ENCODE results near the gene GDPD5. TPM values are rescaled to one million over a fixed set of nuclear protein-coding genes. Genes with fewer than 3 reads are reported as not detected.

The GDPD5 gene
- total and polyA plus RNA-seq, 9 donors = 3.8 to 15.8 (median 8.1) TPM

GRCh38 chr11:75553182-75553581, 27.4 kb upstream of the GDPD5 start:
- 80 to 82% (median 81%) methylated on average over 6 of the region's 6 CpGs for WGBS, 3 donors
- H3K4me1 ChIP-seq (ENCODE audit: insufficient read depth) = peaks cover 22% of the 10 kb centered on the region
- DNase-seq = peak in 2 of 5 donors; percentile 46 to 50

GRCh38 chr11:75549370-75549958, 23.7 kb upstream of the GDPD5 start:
- no peak overlapping the region for H3K27ac ChIP-seq
- intact Hi-C loops (cut with DNase I) = loop anchor here (2.0 to 10.0 kb wide), 7 partner anchors 33 to 265 kb away; partner anchors contain the start of genes MAP6 (in 2 of the 4), DGAT2 (in 1 of the 4) and UVRAG (in 1 of the 4)
- H3K27me3 ChIP-seq = no peaks in the 10 kb centered on the region
- peaks cover 10% of the 10 kb centered on the region for H3K4me1 ChIP-seq (ENCODE audit: insufficient read depth)
- H3K36me3 ChIP-seq = no peaks in the 10 kb centered on the region
- H3K9me3 ChIP-seq = no peaks in the 10 kb centered on the region
- WGBS, 3 donors = 95 to 98% (median 96%) methylated on average over 5 of the region's 5 CpGs
- no peak for TF ChIP-seq POLR2A (IDR thresholded peaks at IDR 0.05)
- no peak for TF ChIP-seq CTCF (IDR thresholded peaks at IDR 0.05)
- TF ChIP-seq EP300 (IDR thresholded peaks at IDR 0.05) = no peak
- DNase-seq = no peak
- no peak overlapping the region for H3K4me3 ChIP-seq

More at GRCh38 chr11:75553182-75553581, 27.4 kb upstream of the GDPD5 start:
- Histone ChIP-seq H3K4me3 (no peak overlapping the region), H3K36me3 (no peaks in the 10 kb centered on the region), H3K27ac (peak overlapping the region in 1 of 2 donors; percentile 71), H3K27me3 (no peaks in the 10 kb centered on the region), H3K9me3 (no peaks in the 10 kb centered on the region)
- intact Hi-C loops (cut with DNase I) = no loop called here
- TF ChIP-seq EP300 (IDR thresholded peaks at IDR 0.05) (no peak), POLR2A (IDR thresholded peaks at IDR 0.05) (no peak), CTCF (IDR thresholded peaks at IDR 0.05) (no peak)

- H3K4me1 ChIP-seq (ENCODE audit: insufficient read depth) = peaks cover 6% of the 10 kb centered on the region
- H3K4me3 ChIP-seq = no peak overlapping the region
- 96 to 99% (median 97%) methylated on average over 8 of the region's 8 CpGs for WGBS, 3 donors
- intact Hi-C loops (cut with DNase I) = loop anchor here (2.0 to 10.0 kb wide), 7 partner anchors 34 to 266 kb away; partner anchors contain the start of genes MAP6 (in 2 of the 4), DGAT2 (in 1 of the 4) and UVRAG (in 1 of the 4)
- H3K27ac ChIP-seq = no peak overlapping the region
- no peaks in the 10 kb centered on the region for H3K27me3 ChIP-seq
- no peak for TF ChIP-seq POLR2A (IDR thresholded peaks at IDR 0.05)
- TF ChIP-seq EP300 (IDR thresholded peaks at IDR 0.05) = no peak
- TF ChIP-seq CTCF (IDR thresholded peaks at IDR 0.05) = no peak
- H3K9me3 ChIP-seq = no peaks in the 10 kb centered on the region
- DNase-seq = no peak
- no peaks in the 10 kb centered on the region for H3K36me3 ChIP-seq
Measured at GRCh38 chr11:75548595-75549272, 23.0 kb upstream of the GDPD5 start.

- Histone ChIP-seq H3K9me3 (no peaks in the 10 kb centered on the region), H3K27me3 (no peaks in the 10 kb centered on the region), H3K4me3 (no peak overlapping the region), H3K36me3 (no peaks in the 10 kb centered on the region), H3K27ac (no peak overlapping the region), H3K4me1 (ENCODE audit: insufficient read depth) (peaks cover 4% of the 10 kb centered on the region)
- peak; percentile 76 to 83 (median 81) for DNase-seq
- 17 to 24% (median 23%) methylated on average over 7 of the region's 7 CpGs for WGBS, 3 donors
- intact Hi-C loops (cut with DNase I) = loop anchor here (2.0 to 10.0 kb wide), 7 partner anchors 35 to 267 kb away; partner anchors contain the start of genes MAP6 (in 2 of the 4), DGAT2 (in 1 of the 4) and UVRAG (in 1 of the 4)
- TF ChIP-seq CTCF (IDR thresholded peaks at IDR 0.05) = peak; percentile 91 to 96 (median 92)
- no peak for TF ChIP-seq EP300 (IDR thresholded peaks at IDR 0.05)
Measured at GRCh38 chr11:75547617-75548058, 21.9 kb upstream of the GDPD5 start.

All from ovary (tissue), 9 donors.